H1 (cell line): Measurements from ENCODE around the gene CCDC178. TPM values are rescaled to one million over a fixed set of nuclear protein-coding genes. Genes with fewer than 3 reads are reported as not detected.

Experiments
- CTCF ChIA-PET: fragments of 300-600 bp; sonication (Branson Sonifier 250); formaldehyde crosslinking; loops from one replicate; lab custom pipeline; 2021; ENCODE audit not compliant: partially characterized antibody; lab: Charles Lee
- POLR2A ChIA-PET: fragments of 300-600 bp; sonication (Branson Sonifier 250); formaldehyde crosslinking; loops from one replicate; lab custom pipeline; 2021; ENCODE audit warnings: inconsistent platforms; ENCODE audit not compliant: partially characterized antibody; lab: Charles Lee
- DNase-seq, 2 experiments: peaks; one replicate each; pipeline versions ENCODE4 v3.0.0 to v3.0.0-alpha.2; 2010 to 2022; ENCODE audit warnings: low spot score in 2 of 2, low read depth in 1 of 2, mixed read lengths in 1 of 2
- FAIRE-seq: peaks from 2 replicates; lab custom pipeline; 2011; peaks lifted over from hg19 to GRCh38; lab: Jason Lieb, UNC
- H2AFZ ChIP-seq: 2 replicates; pipeline ENCODE4 v1.8.1; 2012; ENCODE audit warnings: low read length, inconsistent platforms
- H2AK5ac ChIP-seq: 2 replicates; pipeline ENCODE4 v1.6.1; 2013; ENCODE audit warnings: low read depth, low read length
- H2BK120ac ChIP-seq: replicated peaks from 2 replicates; pipeline ENCODE3; 2013; ENCODE audit warnings: low read depth, low read length, inconsistent platforms
- H2BK12ac ChIP-seq: 2 replicates; pipeline ENCODE4 v1.6.1; 2013; ENCODE audit warnings: low read depth, low read length
- H2BK15ac ChIP-seq: 2 replicates; pipeline ENCODE4 v1.6.1; 2013; ENCODE audit warnings: low read length
- H2BK20ac ChIP-seq: 2 replicates; pipeline ENCODE4 v1.6.1; 2013; ENCODE audit warnings: low read length
- H2BK5ac ChIP-seq: 2 replicates; pipeline ENCODE4 v1.6.1; 2013; ENCODE audit warnings: low read depth, low read length
- H3K14ac ChIP-seq: 2 replicates; pipeline ENCODE4 v1.6.1; 2013; ENCODE audit warnings: inconsistent platforms; ENCODE audit not compliant: insufficient read length
- H3K18ac ChIP-seq: 2 replicates; pipeline ENCODE4 v1.6.1; 2013; ENCODE audit warnings: low read length; ENCODE audit errors: extremely low read depth
- H3K23ac ChIP-seq: 2 replicates; pipeline ENCODE4 v1.6.1; 2013; ENCODE audit warnings: inconsistent platforms; ENCODE audit not compliant: insufficient read length
- H3K23me2 ChIP-seq: 2 replicates; pipeline ENCODE4 v1.6.1; 2013; ENCODE audit warnings: low read depth, low read length
- H3K27ac ChIP-seq: 2 replicates; pipeline ENCODE4 v1.6.1; 2011; ENCODE audit warnings: low read depth, low read length, inconsistent platforms
- H3K27me3 ChIP-seq, 4 experiments: replicated peaks in 1 of 4; 1 replicate in 1 of 4; 2 replicates in 3 of 4; pipeline versions ENCODE4 v1.6.1 to v1.8.1; 2011 to 2013; ENCODE audit warnings: low read length in 3 of 4, mild to moderate bottlenecking in 3 of 4, inconsistent platforms in 2 of 4, mixed read lengths in 2 of 4, moderate library complexity in 1 of 4; ENCODE audit not compliant: control insufficient read depth in 3 of 4, insufficient read depth in 3 of 4; ENCODE audit errors: extremely low read depth in 1 of 4
- H3K36me3 ChIP-seq, 4 experiments: 2 replicates each; pipeline versions ENCODE4 v1.6.1 to v1.8.1; 2011 to 2013; ENCODE audit warnings: mild to moderate bottlenecking in 4 of 4, low read length in 3 of 4, moderate library complexity in 2 of 4, control low read depth in 1 of 4, inconsistent platforms in 1 of 4; ENCODE audit not compliant: insufficient read depth in 4 of 4, control insufficient read depth in 2 of 4
- H3K4ac ChIP-seq: replicated peaks from 2 replicates; pipeline ENCODE3; 2013; ENCODE audit warnings: low read length, low read depth, mixed read lengths, inconsistent platforms; ENCODE audit not compliant: insufficient read length
- H3K4me1 ChIP-seq, 4 experiments: replicated peaks in 1 of 4; 1 replicate in 1 of 4; 2 replicates in 3 of 4; pipeline versions ENCODE4 v1.6.1 to v1.8.1; 2011 to 2013; ENCODE audit warnings: low read length in 3 of 4, inconsistent platforms in 2 of 4, mixed read lengths in 1 of 4; ENCODE audit not compliant: insufficient read depth in 4 of 4, control insufficient read depth in 3 of 4
- H3K4me2 ChIP-seq, 2 experiments: 2 replicates each; pipeline versions ENCODE4 v1.6.1 to v1.8.1; 2011 to 2013; ENCODE audit warnings: low read depth in 2 of 2, low read length in 2 of 2, control low read depth in 1 of 2, inconsistent platforms in 1 of 2, mild to moderate bottlenecking in 1 of 2; ENCODE audit not compliant: insufficient read depth in 1 of 2
- H3K4me3 ChIP-seq, 4 experiments: fragments of 200-600, 300-600 bp in 1 of 4; sonication (generic), shearing (Covaris generic), sonication (Bioruptor Twin) in 1 of 4; 2 replicates each; pipeline versions ENCODE4 v1.5.1 to v1.8.1; 2011 to 2016; ENCODE audit warnings: low read length in 4 of 4, low read depth in 3 of 4, control low read depth in 2 of 4, inconsistent platforms in 2 of 4, mild to moderate bottlenecking in 2 of 4, mixed read lengths in 1 of 4, moderate library complexity in 1 of 4; ENCODE audit not compliant: insufficient read depth in 2 of 4; ENCODE audit errors: extremely low read depth in 1 of 4
- H3K56ac ChIP-seq: replicated peaks from 2 replicates; pipeline ENCODE3; 2013; ENCODE audit warnings: low read depth, mild to moderate bottlenecking, mixed read lengths, low read length, inconsistent platforms; ENCODE audit not compliant: insufficient read length
- H3K79me1 ChIP-seq: 2 replicates; pipeline ENCODE4 v1.6.1; 2013; ENCODE audit warnings: low read depth, low read length, control low read depth
- H3K79me2 ChIP-seq, 2 experiments: 2 replicates each; pipeline versions ENCODE4 v1.6.1 to v1.8.1; 2012 to 2013; ENCODE audit warnings: low read length in 2 of 2, mild to moderate bottlenecking in 2 of 2, inconsistent platforms in 1 of 2; ENCODE audit not compliant: insufficient read depth in 2 of 2, control insufficient read depth in 1 of 2
- H3K9ac ChIP-seq, 4 experiments: replicated peaks in 1 of 4; 1 replicate in 1 of 4; 2 replicates in 3 of 4; pipeline versions ENCODE4 v1.6.1 to v1.8.1; 2011 to 2013; ENCODE audit warnings: low read depth in 3 of 4, low read length in 3 of 4, control low read depth in 2 of 4, mild to moderate bottlenecking in 2 of 4, moderate library complexity in 2 of 4, inconsistent platforms in 1 of 4; ENCODE audit errors: extremely low read depth in 1 of 4
- H3K9me3 ChIP-seq, 2 experiments: 2 replicates each; pipeline versions ENCODE4 v1.6.1 to v1.8.1; 2012 to 2013; ENCODE audit warnings: mild to moderate bottlenecking in 2 of 2, moderate library complexity in 2 of 2, control low read depth in 1 of 2, inconsistent platforms in 1 of 2, low read depth in 1 of 2, low read length in 1 of 2, mixed read lengths in 1 of 2; ENCODE audit not compliant: insufficient read depth in 2 of 2
- H4K20me1 ChIP-seq, 2 experiments: replicated peaks in 1 of 2; 2 replicates each; pipeline versions ENCODE3 to v1.8.1; 2011 to 2013; ENCODE audit warnings: inconsistent platforms in 2 of 2, low read length in 2 of 2, mild to moderate bottlenecking in 1 of 2; ENCODE audit not compliant: insufficient read depth in 2 of 2, control insufficient read depth in 1 of 2
- H4K5ac ChIP-seq: 2 replicates; pipeline ENCODE4 v1.6.1; 2013; ENCODE audit warnings: low read length, low read depth, mixed read lengths, inconsistent platforms; ENCODE audit not compliant: insufficient read length
- H4K8ac ChIP-seq: 2 replicates; pipeline ENCODE4 v1.8.0; 2013; ENCODE audit warnings: mild to moderate bottlenecking, moderate library complexity, low read length, inconsistent platforms; ENCODE audit not compliant: insufficient read depth; ENCODE audit errors: extremely low read depth
- H4K91ac ChIP-seq: replicated peaks from 2 replicates; pipeline ENCODE3; 2013; ENCODE audit warnings: low read length, mixed read lengths, inconsistent platforms; ENCODE audit not compliant: insufficient read length
- CHD2 ChIP-seq: IDR thresholded peaks from 2 replicates; pipeline ENCODE4 v1.6.1; 2012; ENCODE audit warnings: low read length, improper control_type of control experiment
- CTBP2 ChIP-seq: IDR thresholded peaks from 2 replicates; pipeline ENCODE4 v1.7.0; 2011; ENCODE audit warnings: borderline replicate concordance, mild to moderate bottlenecking, moderate library complexity, mixed read lengths, low read length; ENCODE audit not compliant: insufficient read depth, insufficient read length
- EP300 ChIP-seq, 2 experiments: IDR thresholded peaks; 1 replicate in 1 of 2; 2 replicates in 1 of 2; pipeline ENCODE4 v1.6.1; 2011 to 2012; ENCODE audit warnings: low read depth in 2 of 2, low read length in 2 of 2, mild to moderate bottlenecking in 2 of 2, borderline replicate concordance in 1 of 2, inconsistent platforms in 1 of 2, moderate library complexity in 1 of 2
- EZH2 ChIP-seq: fragments of 200-600 bp; sonication (generic); IDR thresholded peaks from 2 replicates; pipeline ENCODE4 v1.7.1; 2012; ENCODE audit warnings: low read depth, mild to moderate bottlenecking, moderate library complexity, low read length, inconsistent platforms; ENCODE audit not compliant: severe bottlenecking
- GTF2F1 ChIP-seq: IDR thresholded peaks from 2 replicates; pipeline ENCODE4 v1.6.1; 2012; ENCODE audit warnings: low read depth, low read length, improper control_type of control experiment, borderline replicate concordance
- HDAC2 ChIP-seq, 2 experiments: fragments of 300-600 bp in 1 of 2; sonication (generic) in 1 of 2; IDR thresholded peaks; 2 replicates each; pipeline ENCODE4 v1.6.1; 2011 to 2012; ENCODE audit warnings: low read depth in 2 of 2, low read length in 2 of 2, mild to moderate bottlenecking in 2 of 2, moderate library complexity in 2 of 2, borderline replicate concordance in 1 of 2, inconsistent platforms in 1 of 2
- JUND ChIP-seq: IDR thresholded peaks from 2 replicates; pipeline ENCODE4 v1.6.1; 2011; ENCODE audit warnings: mild to moderate bottlenecking, improper control_type of control experiment, low read length
- RAD21 ChIP-seq, 2 experiments: IDR thresholded peaks in 1 of 2; conservative IDR thresholded peaks in 1 of 2; 2 replicates each; pipeline ENCODE4 v1.6.1; 2011; ENCODE audit warnings: low read depth in 2 of 2, low read length in 2 of 2, improper control_type of control experiment in 1 of 2, inconsistent platforms in 1 of 2, mild to moderate bottlenecking in 1 of 2, moderate library complexity in 1 of 2
- RFX5 ChIP-seq: IDR thresholded peaks from 2 replicates; pipeline ENCODE4 v1.6.1; 2011; ENCODE audit warnings: low read depth, low read length, improper control_type of control experiment, borderline replicate concordance
- RNF2 ChIP-seq: fragments of 200-900, 300-1000 bp; sonication (generic); IDR thresholded peaks from 2 replicates; pipeline ENCODE4 v1.7.1; 2016; ENCODE audit warnings: borderline replicate concordance, low read depth, mild to moderate bottlenecking, antibody characterized with exemption, low read length; ENCODE audit not compliant: poor library complexity, severe bottlenecking; ENCODE audit errors: missing control alignments
- SRF ChIP-seq: IDR thresholded peaks from 2 replicates; pipeline ENCODE4 v1.6.1; 2011; ENCODE audit warnings: mild to moderate bottlenecking, low read depth, low read length, moderate library complexity
- WGBS, 2 experiments: shearing (Covaris generic) in 1 of 2; methylation state at CpG; one replicate each; pipeline versions ENCODE4 v1.1.6 to v1.1.7; 2013 to 2015; ENCODE audit warnings: low lambda C conversion rate in 2 of 2, mixed read lengths in 2 of 2, inconsistent platforms in 1 of 2, low coverage in 1 of 2, missing lambda C conversion rate in 1 of 2; ENCODE audit not compliant: insufficient replicate concordance in 2 of 2, insufficient coverage in 1 of 2, insufficient read length in 1 of 2; ENCODE audit errors: extremely low coverage in 1 of 2, missing lambda C conversion rate in 1 of 2; 5-methylcytosine and 5-hydroxymethylcytosine counted together
- polyA plus RNA-seq, 7 experiments: library from polyadenylated mRNA; depleted of rRNA in 3 of 7; stranded (reverse) in 5 of 7; unstranded in 2 of 7; fragments of >200 nt in 5 of 7; fragments of 200-250 nt in 2 of 7; gene quantifications; 1 replicate in 5 of 7; 2 replicates in 1 of 7; 4 replicates in 1 of 7; pipeline versions ENCODE4 v1.2.1 to v1.2.3, GENCODE V29; 2011 to 2013; ENCODE audit warnings: missing spikeins in 2 of 7, mixed read lengths in 2 of 7
- total RNA-seq: library from RNA; stranded (reverse); fragmentation: NEBNext Ultra II Directional; extraction: Animal tissue kit (Norgen Biotek cat#: 25700); gene quantifications from 2 replicates; pipeline ENCODE4 v1.2.1, GENCODE V29; 2021
- TF ChIP-seq, protein P1 (sequence below): IDR thresholded peaks from 2 replicates; pipeline ENCODE4 v1.6.1; 2012; ENCODE audit warnings: inconsistent platforms

CCDC178 gene
- total and polyA plus RNA-seq, 2 of the 8 experiments (the other 6 are each of a cell fraction or from before 2014, with no cell fraction given), result not detected

DNA sequence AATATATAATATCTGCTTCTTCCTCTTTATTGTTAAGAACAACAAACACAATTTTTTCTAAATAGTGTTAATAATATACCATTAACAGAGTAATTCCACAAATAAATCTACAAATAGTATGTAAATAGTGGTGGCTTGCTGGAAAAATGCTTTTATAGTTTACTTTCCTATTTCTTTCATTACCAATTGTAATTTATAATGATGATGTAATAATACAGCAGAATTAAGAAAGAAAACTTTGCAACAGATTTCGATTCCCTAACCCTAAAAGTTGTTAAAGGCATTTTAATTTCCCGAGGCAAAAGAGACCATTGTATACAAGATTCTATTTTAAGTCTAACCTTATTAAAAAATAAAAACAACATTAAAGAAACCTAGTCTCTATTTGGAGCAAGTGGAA lies 307.9 kb downstream of the CCDC178 start:
- 96% methylated on average over 2 of the region's 2 CpGs; no CpG with 5 or more reads in 1 of the 2 experiments for WGBS, 2 experiments
- Histone ChIP-seq H3K56ac (no peak overlapping the region), H4K8ac (no peak overlapping the region), H4K20me1 (no peaks in the 10 kb centered on the region), H2BK15ac (no peak overlapping the region), H3K27me3 (no peaks in the 10 kb centered on the region), H3K27ac (no peak overlapping the region), H3K4ac (no peak overlapping the region), H2BK5ac (no peak overlapping the region), H2BK120ac (no peak overlapping the region), H4K91ac (no peak overlapping the region), H3K18ac (no peak overlapping the region), H2AK5ac (no peak overlapping the region), H3K14ac (no peak overlapping the region), H2AFZ (no peak overlapping the region), H2BK20ac (no peak overlapping the region), H3K23ac (no peak overlapping the region), H3K4me2 (no peak overlapping the region), H3K79me1 (no peaks in the 10 kb centered on the region), H3K23me2 (no peaks in the 10 kb centered on the region), H3K36me3 (no peaks in the 10 kb centered on the region), H3K4me1 (no peaks in the 10 kb centered on the region), H3K9me3 (no peaks in the 10 kb centered on the region), H3K9ac (no peak overlapping the region), H2BK12ac (no peak overlapping the region), H4K5ac (no peak overlapping the region), H3K4me3 (no peak overlapping the region), H3K79me2 (no peaks in the 10 kb centered on the region)
- ChIA-PET POLR2A (no interaction called here), CTCF (no interaction called here)
- no peak for DNase-seq
- no peak for FAIRE-seq
- TF ChIP-seq JUND (no peak), RAD21 (IDR thresholded peaks at IDR 0.05 in 1 of 2, conservative IDR thresholded peaks at IDR 0.05 in 1 of 2; ENCODE audit: low read depth in 2 of 2, low read length in 2 of 2) (no peak), RNF2 (no peak), HDAC2 (IDR thresholded peaks at IDR 0.05; ENCODE audit: borderline replicate concordance in 1 of 2, low read depth in 2 of 2, low read length in 2 of 2) (no peak), SRF (no peak), CHD2 (no peak), GTF2F1 (no peak), CTBP2 (no peak), EP300 (IDR thresholded peaks at IDR 0.05; ENCODE audit: borderline replicate concordance in 1 of 2, low read depth in 2 of 2, low read length in 2 of 2) (no peak), RFX5 (no peak), EZH2 (no peak)
- TF ChIP-seq, protein P1, sequence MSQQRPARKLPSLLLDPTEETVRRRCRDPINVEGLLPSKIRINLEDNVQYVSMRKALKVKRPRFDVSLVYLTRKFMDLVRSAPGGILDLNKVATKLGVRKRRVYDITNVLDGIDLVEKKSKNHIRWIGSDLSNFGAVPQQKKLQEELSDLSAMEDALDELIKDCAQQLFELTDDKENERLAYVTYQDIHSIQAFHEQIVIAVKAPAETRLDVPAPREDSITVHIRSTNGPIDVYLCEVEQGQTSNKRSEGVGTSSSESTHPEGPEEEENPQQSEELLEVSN, result no peak
